K562 (cell line): ENCODE results near the gene PPP1R37. TPM values are rescaled to one million over a fixed set of nuclear protein-coding genes. Genes with fewer than 3 reads are reported as not detected.

ENCODE experiments used
- GATAD2B ChIP-seq: fragments of 450-650 bp; IDR thresholded peaks from 2 replicates; pipeline ENCODE4 v1.6.1; 2017; ENCODE audit warnings: mild to moderate bottlenecking, borderline replicate concordance
- HDAC2 ChIP-seq: fragments of 450-650 bp; IDR thresholded peaks from 2 replicates; pipeline ENCODE4 v1.6.1; 2016; ENCODE audit warnings: mild to moderate bottlenecking
- PHF20 ChIP-seq: fragments of 450-650 bp; IDR thresholded peaks from 2 replicates; pipeline ENCODE4 v1.6.1; 2018; ENCODE audit not compliant: partially characterized antibody
- POLR2G ChIP-seq: fragments of 200-400 bp; formaldehyde crosslinking; IDR thresholded peaks from 2 replicates; pipeline ENCODE4 v1.6.1; 2017; ENCODE audit warnings: low read depth, mild to moderate bottlenecking, antibody characterized with exemption, low read length, moderate library complexity
- polyA plus RNA-seq, 8 experiments: library from polyadenylated mRNA; depleted of rRNA in 4 of 8; stranded (reverse) in 5 of 8; unstranded in 3 of 8; fragments of >200 nt; fragmentation: Nextera tagmentation in 2 of 8; fragmentation: Illumina TruSeq in 1 of 8; extraction: Ambion mirVana in 2 of 8; extraction: Trizol in 1 of 8; gene quantifications; 2 replicates each; pipeline versions ENCODE4 v1.2.1 to v1.2.3, GENCODE V29; 2011 to 2014; ENCODE audit warnings: inconsistent platforms in 1 of 8, missing spikeins in 1 of 8
- total RNA-seq, 7 experiments: library from RNA; depleted of rRNA in 6 of 7; stranded (reverse); fragments of >200 nt in 6 of 7; fragmentation: Illumina TruSeq in 2 of 7; extraction: Trizol in 2 of 7; gene quantifications; 2 replicates each; pipeline versions ENCODE4 v1.2.1 to v1.2.3, GENCODE V29; 2011 to 2021; ENCODE audit warnings: low replicate concordance in 1 of 7
- TF ChIP-seq, protein P1 (sequence below): fragments of 450-650 bp; IDR thresholded peaks from 2 replicates; pipeline ENCODE4 v1.6.1; 2016; ENCODE audit warnings: mild to moderate bottlenecking, moderate library complexity
- TF ChIP-seq, protein P2 (sequence below): fragments of 250-450 bp; sonication (Bioruptor Pico); IDR thresholded peaks from 2 replicates; pipeline ENCODE4 v1.5.0; 2021
- TF ChIP-seq, protein P3 (sequence below): sonication (generic); formaldehyde crosslinking; IDR thresholded peaks from 2 replicates; pipeline ENCODE4 v1.8.1; 2023; ENCODE audit warnings: mild to moderate bottlenecking, missing genetic modification reagents

Gene PPP1R37
- total and polyA plus RNA-seq, 9 of the 15 experiments (the other 6 are each of a cell fraction or from before 2014, with no cell fraction given) = 0.04 to 20.3 (median 7.3) TPM

DNA sequence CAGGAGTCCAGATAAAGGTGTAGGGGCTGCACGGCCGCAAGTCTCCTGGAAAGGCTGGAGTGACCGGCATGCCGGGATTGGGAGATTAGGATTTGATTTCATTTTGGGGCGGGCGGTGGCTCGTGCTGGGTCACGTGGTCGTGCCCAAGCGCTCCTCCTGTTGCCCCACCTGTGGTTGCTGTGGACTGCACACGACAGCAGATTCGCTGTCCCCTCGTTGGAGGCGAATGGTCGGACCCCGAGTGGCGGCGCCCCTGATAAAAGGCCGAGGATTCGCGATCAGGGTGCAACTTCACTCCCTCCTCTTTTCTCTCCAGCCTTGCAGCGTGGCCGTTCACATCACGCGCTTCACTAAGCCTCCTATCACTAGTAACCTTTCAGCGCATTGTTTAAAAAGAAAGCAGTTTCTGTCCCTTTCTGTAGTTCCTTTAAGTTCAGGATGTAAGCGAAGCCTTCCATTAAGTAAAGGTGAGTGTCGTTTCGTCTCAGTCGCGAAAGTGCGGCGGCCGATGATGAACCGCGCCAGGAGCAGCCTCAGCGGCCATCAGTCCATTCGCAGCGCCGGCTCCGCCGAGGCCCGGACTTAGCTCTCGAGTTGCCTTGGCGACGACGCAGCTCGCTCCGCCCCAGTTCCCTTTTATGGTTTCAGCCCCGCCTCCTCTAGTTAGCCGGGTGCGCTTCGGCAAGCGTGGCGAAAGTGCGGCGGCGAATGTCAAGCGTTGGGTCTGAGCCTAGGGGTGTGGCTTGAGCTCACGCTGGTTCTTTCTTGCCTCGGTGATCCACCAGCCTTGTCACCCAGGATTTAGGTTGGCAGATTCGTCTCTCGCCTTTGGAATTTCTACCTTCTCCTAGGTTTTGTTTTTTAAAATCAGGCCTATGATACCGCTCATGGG is 1.7 kb upstream of the PPP1R37 start (continued):
- TF ChIP-seq, protein P1, sequence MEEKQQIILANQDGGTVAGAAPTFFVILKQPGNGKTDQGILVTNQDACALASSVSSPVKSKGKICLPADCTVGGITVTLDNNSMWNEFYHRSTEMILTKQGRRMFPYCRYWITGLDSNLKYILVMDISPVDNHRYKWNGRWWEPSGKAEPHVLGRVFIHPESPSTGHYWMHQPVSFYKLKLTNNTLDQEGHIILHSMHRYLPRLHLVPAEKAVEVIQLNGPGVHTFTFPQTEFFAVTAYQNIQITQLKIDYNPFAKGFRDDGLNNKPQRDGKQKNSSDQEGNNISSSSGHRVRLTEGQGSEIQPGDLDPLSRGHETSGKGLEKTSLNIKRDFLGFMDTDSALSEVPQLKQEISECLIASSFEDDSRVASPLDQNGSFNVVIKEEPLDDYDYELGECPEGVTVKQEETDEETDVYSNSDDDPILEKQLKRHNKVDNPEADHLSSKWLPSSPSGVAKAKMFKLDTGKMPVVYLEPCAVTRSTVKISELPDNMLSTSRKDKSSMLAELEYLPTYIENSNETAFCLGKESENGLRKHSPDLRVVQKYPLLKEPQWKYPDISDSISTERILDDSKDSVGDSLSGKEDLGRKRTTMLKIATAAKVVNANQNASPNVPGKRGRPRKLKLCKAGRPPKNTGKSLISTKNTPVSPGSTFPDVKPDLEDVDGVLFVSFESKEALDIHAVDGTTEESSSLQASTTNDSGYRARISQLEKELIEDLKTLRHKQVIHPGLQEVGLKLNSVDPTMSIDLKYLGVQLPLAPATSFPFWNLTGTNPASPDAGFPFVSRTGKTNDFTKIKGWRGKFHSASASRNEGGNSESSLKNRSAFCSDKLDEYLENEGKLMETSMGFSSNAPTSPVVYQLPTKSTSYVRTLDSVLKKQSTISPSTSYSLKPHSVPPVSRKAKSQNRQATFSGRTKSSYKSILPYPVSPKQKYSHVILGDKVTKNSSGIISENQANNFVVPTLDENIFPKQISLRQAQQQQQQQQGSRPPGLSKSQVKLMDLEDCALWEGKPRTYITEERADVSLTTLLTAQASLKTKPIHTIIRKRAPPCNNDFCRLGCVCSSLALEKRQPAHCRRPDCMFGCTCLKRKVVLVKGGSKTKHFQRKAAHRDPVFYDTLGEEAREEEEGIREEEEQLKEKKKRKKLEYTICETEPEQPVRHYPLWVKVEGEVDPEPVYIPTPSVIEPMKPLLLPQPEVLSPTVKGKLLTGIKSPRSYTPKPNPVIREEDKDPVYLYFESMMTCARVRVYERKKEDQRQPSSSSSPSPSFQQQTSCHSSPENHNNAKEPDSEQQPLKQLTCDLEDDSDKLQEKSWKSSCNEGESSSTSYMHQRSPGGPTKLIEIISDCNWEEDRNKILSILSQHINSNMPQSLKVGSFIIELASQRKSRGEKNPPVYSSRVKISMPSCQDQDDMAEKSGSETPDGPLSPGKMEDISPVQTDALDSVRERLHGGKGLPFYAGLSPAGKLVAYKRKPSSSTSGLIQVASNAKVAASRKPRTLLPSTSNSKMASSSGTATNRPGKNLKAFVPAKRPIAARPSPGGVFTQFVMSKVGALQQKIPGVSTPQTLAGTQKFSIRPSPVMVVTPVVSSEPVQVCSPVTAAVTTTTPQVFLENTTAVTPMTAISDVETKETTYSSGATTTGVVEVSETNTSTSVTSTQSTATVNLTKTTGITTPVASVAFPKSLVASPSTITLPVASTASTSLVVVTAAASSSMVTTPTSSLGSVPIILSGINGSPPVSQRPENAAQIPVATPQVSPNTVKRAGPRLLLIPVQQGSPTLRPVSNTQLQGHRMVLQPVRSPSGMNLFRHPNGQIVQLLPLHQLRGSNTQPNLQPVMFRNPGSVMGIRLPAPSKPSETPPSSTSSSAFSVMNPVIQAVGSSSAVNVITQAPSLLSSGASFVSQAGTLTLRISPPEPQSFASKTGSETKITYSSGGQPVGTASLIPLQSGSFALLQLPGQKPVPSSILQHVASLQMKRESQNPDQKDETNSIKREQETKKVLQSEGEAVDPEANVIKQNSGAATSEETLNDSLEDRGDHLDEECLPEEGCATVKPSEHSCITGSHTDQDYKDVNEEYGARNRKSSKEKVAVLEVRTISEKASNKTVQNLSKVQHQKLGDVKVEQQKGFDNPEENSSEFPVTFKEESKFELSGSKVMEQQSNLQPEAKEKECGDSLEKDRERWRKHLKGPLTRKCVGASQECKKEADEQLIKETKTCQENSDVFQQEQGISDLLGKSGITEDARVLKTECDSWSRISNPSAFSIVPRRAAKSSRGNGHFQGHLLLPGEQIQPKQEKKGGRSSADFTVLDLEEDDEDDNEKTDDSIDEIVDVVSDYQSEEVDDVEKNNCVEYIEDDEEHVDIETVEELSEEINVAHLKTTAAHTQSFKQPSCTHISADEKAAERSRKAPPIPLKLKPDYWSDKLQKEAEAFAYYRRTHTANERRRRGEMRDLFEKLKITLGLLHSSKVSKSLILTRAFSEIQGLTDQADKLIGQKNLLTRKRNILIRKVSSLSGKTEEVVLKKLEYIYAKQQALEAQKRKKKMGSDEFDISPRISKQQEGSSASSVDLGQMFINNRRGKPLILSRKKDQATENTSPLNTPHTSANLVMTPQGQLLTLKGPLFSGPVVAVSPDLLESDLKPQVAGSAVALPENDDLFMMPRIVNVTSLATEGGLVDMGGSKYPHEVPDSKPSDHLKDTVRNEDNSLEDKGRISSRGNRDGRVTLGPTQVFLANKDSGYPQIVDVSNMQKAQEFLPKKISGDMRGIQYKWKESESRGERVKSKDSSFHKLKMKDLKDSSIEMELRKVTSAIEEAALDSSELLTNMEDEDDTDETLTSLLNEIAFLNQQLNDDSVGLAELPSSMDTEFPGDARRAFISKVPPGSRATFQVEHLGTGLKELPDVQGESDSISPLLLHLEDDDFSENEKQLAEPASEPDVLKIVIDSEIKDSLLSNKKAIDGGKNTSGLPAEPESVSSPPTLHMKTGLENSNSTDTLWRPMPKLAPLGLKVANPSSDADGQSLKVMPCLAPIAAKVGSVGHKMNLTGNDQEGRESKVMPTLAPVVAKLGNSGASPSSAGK = peak; percentile 44; the same call in 1 of the 2 replicates
- TF ChIP-seq, protein P2, sequence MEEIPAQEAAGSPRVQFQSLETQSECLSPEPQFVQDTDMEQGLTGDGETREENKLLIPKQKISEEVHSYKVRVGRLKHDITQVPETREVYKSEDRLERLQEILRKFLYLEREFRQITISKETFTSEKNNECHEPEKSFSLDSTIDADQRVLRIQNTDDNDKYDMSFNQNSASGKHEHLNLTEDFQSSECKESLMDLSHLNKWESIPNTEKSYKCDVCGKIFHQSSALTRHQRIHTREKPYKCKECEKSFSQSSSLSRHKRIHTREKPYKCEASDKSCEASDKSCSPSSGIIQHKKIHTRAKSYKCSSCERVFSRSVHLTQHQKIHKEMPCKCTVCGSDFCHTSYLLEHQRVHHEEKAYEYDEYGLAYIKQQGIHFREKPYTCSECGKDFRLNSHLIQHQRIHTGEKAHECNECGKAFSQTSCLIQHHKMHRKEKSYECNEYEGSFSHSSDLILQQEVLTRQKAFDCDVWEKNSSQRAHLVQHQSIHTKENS (CRISPR knock-in tag) = no peak
- peak; percentile 79 for TF ChIP-seq POLR2G
- TF ChIP-seq, protein P3, sequence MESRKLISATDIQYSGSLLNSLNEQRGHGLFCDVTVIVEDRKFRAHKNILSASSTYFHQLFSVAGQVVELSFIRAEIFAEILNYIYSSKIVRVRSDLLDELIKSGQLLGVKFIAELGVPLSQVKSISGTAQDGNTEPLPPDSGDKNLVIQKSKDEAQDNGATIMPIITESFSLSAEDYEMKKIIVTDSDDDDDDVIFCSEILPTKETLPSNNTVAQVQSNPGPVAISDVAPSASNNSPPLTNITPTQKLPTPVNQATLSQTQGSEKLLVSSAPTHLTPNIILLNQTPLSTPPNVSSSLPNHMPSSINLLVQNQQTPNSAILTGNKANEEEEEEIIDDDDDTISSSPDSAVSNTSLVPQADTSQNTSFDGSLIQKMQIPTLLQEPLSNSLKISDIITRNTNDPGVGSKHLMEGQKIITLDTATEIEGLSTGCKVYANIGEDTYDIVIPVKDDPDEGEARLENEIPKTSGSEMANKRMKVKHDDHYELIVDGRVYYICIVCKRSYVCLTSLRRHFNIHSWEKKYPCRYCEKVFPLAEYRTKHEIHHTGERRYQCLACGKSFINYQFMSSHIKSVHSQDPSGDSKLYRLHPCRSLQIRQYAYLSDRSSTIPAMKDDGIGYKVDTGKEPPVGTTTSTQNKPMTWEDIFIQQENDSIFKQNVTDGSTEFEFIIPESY (CRISPR knock-in tag) = peak; percentile 81
- no peak for TF ChIP-seq GATAD2B
- TF ChIP-seq HDAC2 = no peak
- TF ChIP-seq PHF20 = no peak
